NCI-H446 treated with DMSO at 0.1 percent for 48 hours (cell line): ENCODE results near the gene OR6C65.

Experiments
- DNase-seq: peaks from one replicate; lab custom pipeline; 2025; lab: John Stamatoyannopoulos, UW

The OR6C65 gene

GRCh38 chr12:55446326-55446725, 46.0 kb downstream of the OR6C65 start:
- DNase-seq = no peak

DNA sequence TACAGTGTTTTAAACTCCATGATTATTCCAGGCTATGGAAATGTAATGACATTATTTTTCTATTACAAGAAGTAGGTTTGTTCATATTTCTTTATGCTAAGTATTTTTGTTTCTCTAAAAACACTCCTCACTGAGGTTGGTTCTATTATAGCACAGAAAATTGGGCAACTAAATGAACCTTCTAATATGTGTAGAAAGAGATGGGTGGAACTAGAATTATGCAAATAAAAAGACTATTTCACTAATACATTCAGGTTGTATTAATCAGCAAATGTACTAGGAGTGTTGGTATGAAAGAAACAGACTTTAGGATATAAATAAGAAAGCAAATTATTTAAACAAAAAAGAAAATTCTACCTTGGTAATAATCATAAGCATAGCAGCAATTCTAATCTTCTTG, 48.5 kb downstream of the OR6C65 start:
- DNase-seq = no peak
